ENCODE measurements around the gene LCN15. TPM values are rescaled to one million over a fixed set of nuclear protein-coding genes. Genes with fewer than 3 reads are reported as not detected.

Gene LCN15
- total and polyA plus RNA-seq, 2 of the 13 experiments (the other 11 are each of a cell fraction or from before 2014, with no cell fraction given): 1.3 to 53.7 TPM

DNA sequence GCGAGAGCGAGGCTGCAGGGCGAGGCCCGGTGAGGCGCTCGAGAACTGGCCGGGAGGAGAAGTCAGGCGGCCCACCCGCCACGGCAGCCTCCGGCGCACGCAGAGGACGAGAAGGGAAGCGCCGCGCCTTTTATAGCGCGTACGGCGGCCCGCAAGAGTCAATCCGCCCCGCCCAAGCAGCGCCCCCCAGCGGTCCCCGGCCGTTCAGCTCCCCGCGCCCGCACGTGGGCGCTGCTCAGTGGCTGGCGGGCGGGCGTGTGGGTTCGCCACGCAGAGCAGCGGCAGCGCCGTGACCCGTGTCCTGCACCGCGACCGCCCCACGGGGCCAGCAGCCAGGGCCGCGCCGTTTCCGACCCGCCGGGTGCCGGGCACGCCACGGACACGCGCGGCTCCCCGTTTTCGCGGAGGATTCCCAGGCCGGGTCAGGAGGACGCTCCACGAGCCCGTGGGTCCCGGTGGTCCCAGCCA, 36.2 kb downstream of the LCN15 start (continued):
- TF ChIP-seq ZNF432 (CRISPR knock-in tag; IDR thresholded peaks at IDR 0.05; ENCODE audit: borderline replicate concordance): no peak
- TF ChIP-seq SP5 (CRISPR knock-in tag; IDR thresholded peaks at IDR 0.05; ENCODE audit: borderline replicate concordance, low read depth): peak; percentile 59; the same call in 1 of the 2 replicates
- TF ChIP-seq, protein P1, sequence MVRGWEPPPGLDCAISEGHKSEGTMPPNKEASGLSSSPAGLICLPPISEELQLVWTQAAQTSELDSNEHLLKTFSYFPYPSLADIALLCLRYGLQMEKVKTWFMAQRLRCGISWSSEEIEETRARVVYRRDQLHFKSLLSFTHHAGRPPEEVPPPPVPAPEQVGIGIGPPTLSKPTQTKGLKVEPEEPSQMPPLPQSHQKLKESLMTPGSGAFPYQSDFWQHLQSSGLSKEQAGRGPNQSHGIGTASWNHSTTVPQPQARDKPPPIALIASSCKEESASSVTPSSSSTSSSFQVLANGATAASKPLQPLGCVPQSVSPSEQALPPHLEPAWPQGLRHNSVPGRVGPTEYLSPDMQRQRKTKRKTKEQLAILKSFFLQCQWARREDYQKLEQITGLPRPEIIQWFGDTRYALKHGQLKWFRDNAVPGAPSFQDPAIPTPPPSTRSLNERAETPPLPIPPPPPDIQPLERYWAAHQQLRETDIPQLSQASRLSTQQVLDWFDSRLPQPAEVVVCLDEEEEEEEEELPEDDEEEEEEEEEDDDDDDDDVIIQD (CRISPR knock-in tag; IDR thresholded peaks at IDR 0.05; ENCODE audit: low read depth): no peak
- TF ChIP-seq NFATC3 (CRISPR knock-in tag; IDR thresholded peaks at IDR 0.05): peak; percentile 58; the same call in 1 of the 2 replicates
- TF ChIP-seq ZNF44 (CRISPR knock-in tag; IDR thresholded peaks at IDR 0.05): peak; percentile 71; the same call in 1 of the 2 replicates
- TF ChIP-seq MEIS1 (CRISPR knock-in tag; IDR thresholded peaks at IDR 0.05; ENCODE audit: borderline replicate concordance): peak; percentile 6; the same call in 1 of the 2 replicates
- peak; percentile 84 for TF ChIP-seq GABPB1 (CRISPR knock-in tag; IDR thresholded peaks at IDR 0.05)
- 0 out of 2 replicates have a peak, but pooled peaks have one; percentile 36 for TF ChIP-seq ZNF589 (CRISPR knock-in tag; conservative IDR thresholded peaks at IDR 0.05)
- TF ChIP-seq ZNF878 (CRISPR knock-in tag; IDR thresholded peaks at IDR 0.05): peak; percentile 90
- peak; percentile 74; the same call in 1 of the 2 replicates for TF ChIP-seq FOXK1 (CRISPR knock-in tag; IDR thresholded peaks at IDR 0.05; ENCODE audit: borderline replicate concordance, low read depth)
- peak; percentile 88 for TF ChIP-seq SAFB2 (CRISPR knock-in tag; IDR thresholded peaks at IDR 0.05; ENCODE audit: borderline replicate concordance, low read depth)
- TF ChIP-seq ZNF17 (CRISPR knock-in tag; IDR thresholded peaks at IDR 0.05): no peak
- TF ChIP-seq FOXA3 (CRISPR knock-in tag; IDR thresholded peaks at IDR 0.05): peak; percentile 56
- TF ChIP-seq, protein P2, sequence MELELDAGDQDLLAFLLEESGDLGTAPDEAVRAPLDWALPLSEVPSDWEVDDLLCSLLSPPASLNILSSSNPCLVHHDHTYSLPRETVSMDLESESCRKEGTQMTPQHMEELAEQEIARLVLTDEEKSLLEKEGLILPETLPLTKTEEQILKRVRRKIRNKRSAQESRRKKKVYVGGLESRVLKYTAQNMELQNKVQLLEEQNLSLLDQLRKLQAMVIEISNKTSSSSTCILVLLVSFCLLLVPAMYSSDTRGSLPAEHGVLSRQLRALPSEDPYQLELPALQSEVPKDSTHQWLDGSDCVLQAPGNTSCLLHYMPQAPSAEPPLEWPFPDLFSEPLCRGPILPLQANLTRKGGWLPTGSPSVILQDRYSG (CRISPR knock-in tag; IDR thresholded peaks at IDR 0.05): 0 out of 2 replicates have a peak, but pooled peaks have one; percentile 62
- peak; percentile 100 for TF ChIP-seq POLR2G (IDR thresholded peaks at IDR 0.05; ENCODE audit: low read depth, low read length)
- TF ChIP-seq, protein P3, sequence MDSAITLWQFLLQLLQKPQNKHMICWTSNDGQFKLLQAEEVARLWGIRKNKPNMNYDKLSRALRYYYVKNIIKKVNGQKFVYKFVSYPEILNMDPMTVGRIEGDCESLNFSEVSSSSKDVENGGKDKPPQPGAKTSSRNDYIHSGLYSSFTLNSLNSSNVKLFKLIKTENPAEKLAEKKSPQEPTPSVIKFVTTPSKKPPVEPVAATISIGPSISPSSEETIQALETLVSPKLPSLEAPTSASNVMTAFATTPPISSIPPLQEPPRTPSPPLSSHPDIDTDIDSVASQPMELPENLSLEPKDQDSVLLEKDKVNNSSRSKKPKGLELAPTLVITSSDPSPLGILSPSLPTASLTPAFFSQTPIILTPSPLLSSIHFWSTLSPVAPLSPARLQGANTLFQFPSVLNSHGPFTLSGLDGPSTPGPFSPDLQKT (CRISPR knock-in tag; IDR thresholded peaks at IDR 0.05; ENCODE audit: borderline replicate concordance): no peak
- TF ChIP-seq MAFK (conservative IDR thresholded peaks at IDR 0.05 in 1 of 2, IDR thresholded peaks at IDR 0.05 in 1 of 2; ENCODE audit: low read length in 2 of 2): no peak
- TF ChIP-seq SMAD3 (CRISPR knock-in tag; IDR thresholded peaks at IDR 0.05): peak; percentile 72; the same call in 1 of the 2 replicates
- TF ChIP-seq, protein P4, sequence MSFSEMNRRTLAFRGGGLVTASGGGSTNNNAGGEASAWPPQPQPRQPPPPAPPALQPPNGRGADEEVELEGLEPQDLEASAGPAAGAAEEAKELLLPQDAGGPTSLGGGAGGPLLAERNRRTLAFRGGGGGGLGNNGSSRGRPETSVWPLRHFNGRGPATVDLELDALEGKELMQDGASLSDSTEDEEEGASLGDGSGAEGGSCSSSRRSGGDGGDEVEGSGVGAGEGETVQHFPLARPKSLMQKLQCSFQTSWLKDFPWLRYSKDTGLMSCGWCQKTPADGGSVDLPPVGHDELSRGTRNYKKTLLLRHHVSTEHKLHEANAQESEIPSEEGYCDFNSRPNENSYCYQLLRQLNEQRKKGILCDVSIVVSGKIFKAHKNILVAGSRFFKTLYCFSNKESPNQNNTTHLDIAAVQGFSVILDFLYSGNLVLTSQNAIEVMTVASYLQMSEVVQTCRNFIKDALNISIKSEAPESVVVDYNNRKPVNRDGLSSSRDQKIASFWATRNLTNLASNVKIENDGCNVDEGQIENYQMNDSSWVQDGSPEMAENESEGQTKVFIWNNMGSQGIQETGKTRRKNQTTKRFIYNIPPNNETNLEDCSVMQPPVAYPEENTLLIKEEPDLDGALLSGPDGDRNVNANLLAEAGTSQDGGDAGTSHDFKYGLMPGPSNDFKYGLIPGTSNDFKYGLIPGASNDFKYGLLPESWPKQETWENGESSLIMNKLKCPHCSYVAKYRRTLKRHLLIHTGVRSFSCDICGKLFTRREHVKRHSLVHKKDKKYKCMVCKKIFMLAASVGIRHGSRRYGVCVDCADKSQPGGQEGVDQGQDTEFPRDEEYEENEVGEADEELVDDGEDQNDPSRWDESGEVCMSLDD (CRISPR knock-in tag; IDR thresholded peaks at IDR 0.05; ENCODE audit: borderline replicate concordance): peak; percentile 93
- peak; percentile 91 for TF ChIP-seq THAP11 (CRISPR knock-in tag; IDR thresholded peaks at IDR 0.05)
- TF ChIP-seq TRIM24 (CRISPR knock-in tag; IDR thresholded peaks at IDR 0.05): no peak
- no peak for TF ChIP-seq ZNF737 (CRISPR knock-in tag; IDR thresholded peaks at IDR 0.05; ENCODE audit: borderline replicate concordance)
- TF ChIP-seq, protein P5, sequence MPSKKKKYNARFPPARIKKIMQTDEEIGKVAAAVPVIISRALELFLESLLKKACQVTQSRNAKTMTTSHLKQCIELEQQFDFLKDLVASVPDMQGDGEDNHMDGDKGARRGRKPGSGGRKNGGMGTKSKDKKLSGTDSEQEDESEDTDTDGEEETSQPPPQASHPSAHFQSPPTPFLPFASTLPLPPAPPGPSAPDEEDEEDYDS (CRISPR knock-in tag; IDR thresholded peaks at IDR 0.05): peak; percentile 84
- TF ChIP-seq ZNF841 (CRISPR knock-in tag; IDR thresholded peaks at IDR 0.05; ENCODE audit: borderline replicate concordance): no peak
